Mucosa of descending colon (tissue), 3 donors: ENCODE measurements around the gene CENPO. TPM values are rescaled to one million over a fixed set of nuclear protein-coding genes. Genes with fewer than 3 reads are reported as not detected.
"Not testable (repeated sequence)": the region's sequence is repeated elsewhere in the genome, so short reads cannot be mapped to it uniquely, and the experiment has no call there.

Source experiments
- ATAC-seq: fragments of 200-7000 bp; cut with Tn5 transposase; one replicate; pipeline ENCODE4 v1.9.1; 2020; ENCODE audit warnings: mild to moderate bottlenecking, moderate library complexity
- DNase-seq, 3 donors: peaks; one replicate each; pipeline ENCODE4 v3.0.0-alpha.2; 2020
- H3K36me3 ChIP-seq: fragments of 200-600 bp; one replicate; pipeline ENCODE4 v1.8.0; 2021; ENCODE audit warnings: low read depth, mild to moderate bottlenecking
- H3K4me1 ChIP-seq: fragments of 200-600 bp; one replicate; pipeline ENCODE4 v1.8.0; 2021; ENCODE audit warnings: low read depth, mild to moderate bottlenecking
- H3K4me3 ChIP-seq: fragments of 200-600 bp; one replicate; pipeline ENCODE4 v1.8.0; 2021; ENCODE audit warnings: mild to moderate bottlenecking
- H3K9me3 ChIP-seq: fragments of 200-600 bp; one replicate; pipeline ENCODE4 v1.8.0; 2021; ENCODE audit warnings: mild to moderate bottlenecking
- CTCF ChIP-seq: fragments of 200-600 bp; IDR thresholded peaks from one replicate; pipeline ENCODE4 v1.8.0; 2022; ENCODE audit warnings: antibody characterized with exemption, mild to moderate bottlenecking
- intact Hi-C, 2 donors: fragments of 100-400 bp; cut with DNase I in 1 of 2; cut with micrococcal nuclease in 1 of 2; formaldehyde crosslinking; loops; one replicate each; pipeline versions ENCODE4 v1.11.0 to v1.11.1; 2022; cut with DNase I, micrococcal nuclease
- total RNA-seq, 3 donors: library from RNA; stranded (reverse); fragmentation: NEBNext Ultra II Directional in 2 of 3; extraction: Animal tissue kit (Norgen Biotek cat#: 25700) in 2 of 3; gene quantifications; one replicate each; pipeline versions ENCODE4 v1.2.1 to v1.2.4, GENCODE V29; 2021 to 2023
- donor health status: DM: no; HTN: no; CAD: no; lungs with moderate emphysema.
- donor health status: DM: no; HTN: no; CAD: no.
- donor health status: DM: no; HTN: yes; CAD: no.

CENPO gene
- total RNA-seq, 3 donors from 2014 or later = 6.0 to 15.7 (median 13.4) TPM

GRCh38 chr2:24834733-24835395 is 41.6 kb downstream of the CENPO start:
- Histone ChIP-seq H3K4me1 (no peaks in the 10 kb centered on the region), H3K9me3 (no peaks in the 10 kb centered on the region), H3K36me3 (no peaks in the 10 kb centered on the region), H3K4me3 (no peak overlapping the region)
- TF ChIP-seq CTCF = no peak
- DNase-seq (no peak), ATAC-seq (no peak)
- intact Hi-C loops = no loop called here

- intact Hi-C loops, H3K36me3 ChIP-seq: not testable (repeated sequence)
These were observed 42.2 kb downstream of the CENPO start for GRCh38 chr2:24835411-24835810.

GRCh38 chr2:24836206-24836605 is 43.0 kb downstream of the CENPO start:
- H3K9me3 ChIP-seq = no peaks in the 10 kb centered on the region
- ATAC-seq (no peak), DNase-seq (no peak)
- TF ChIP-seq CTCF = no peak
- H3K36me3 ChIP-seq = no peaks in the 10 kb centered on the region
- intact Hi-C loops = no loop called here
- H3K4me1 ChIP-seq = no peaks in the 10 kb centered on the region
- H3K4me3 ChIP-seq = no peak overlapping the region

More at GRCh38 chr2:24835411-24835810, 42.2 kb downstream of the CENPO start:
- ATAC-seq, H3K4me3 ChIP-seq, H3K9me3 ChIP-seq, H3K4me1 ChIP-seq: not testable (repeated sequence)
- peak in 1 of 3 donors; percentile 3 for DNase-seq

GRCh38 chr2:24836706-24837105 is 43.5 kb downstream of the CENPO start:
- no peak for TF ChIP-seq CTCF
- ATAC-seq (no peak), DNase-seq (peak in 1 of 3 donors; percentile 3)
- H3K9me3 ChIP-seq = no peaks in the 10 kb centered on the region
- H3K4me1 ChIP-seq = no peaks in the 10 kb centered on the region
- H3K36me3 ChIP-seq = no peaks in the 10 kb centered on the region
- intact Hi-C loops = no loop called here
- no peak overlapping the region for H3K4me3 ChIP-seq

- Histone ChIP-seq H3K9me3 (no peaks in the 10 kb centered on the region), H3K4me1 (no peaks in the 10 kb centered on the region), H3K4me3 (no peak overlapping the region), H3K36me3 (no peaks in the 10 kb centered on the region)
- TF ChIP-seq CTCF = no peak
- DNase-seq (peak in 1 of 3 donors; percentile 5), ATAC-seq (no peak)
- intact Hi-C loops = no loop called here
These were observed 44.8 kb downstream of the CENPO start for GRCh38 chr2:24837996-24838513.

GRCh38 chr2:24838541-24838940 is 45.3 kb downstream of the CENPO start:
- Histone ChIP-seq H3K9me3 (no peaks in the 10 kb centered on the region), H3K4me3 (no peak overlapping the region), H3K4me1 (no peaks in the 10 kb centered on the region), H3K36me3 (no peaks in the 10 kb centered on the region)
- DNase-seq = peak in 1 of 3 donors; percentile 2
- TF ChIP-seq CTCF = no peak
- intact Hi-C loops = no loop called here
- no peak for ATAC-seq
